NCI-H1105 treated with DMSO at 0.1 percent for 48 hours (cell line): ENCODE data around the gene SASH1.

Experiments used
- DNase-seq: peaks from one replicate; lab custom pipeline; 2025; lab: John Stamatoyannopoulos, UW

The SASH1 gene

GRCh38 chr6:148405894-148406293 is 63.3 kb downstream of the SASH1 start:
- no peak for DNase-seq

GRCh38 chr6:148406579-148407371 is 64.1 kb downstream of the SASH1 start:
- DNase-seq: no peak

GRCh38 chr6:148407372-148407771 is 64.7 kb downstream of the SASH1 start:
- no peak for DNase-seq

- DNase-seq: no peak
Measured at GRCh38 chr6:148413321-148414091, 70.9 kb downstream of the SASH1 start.

DNA sequence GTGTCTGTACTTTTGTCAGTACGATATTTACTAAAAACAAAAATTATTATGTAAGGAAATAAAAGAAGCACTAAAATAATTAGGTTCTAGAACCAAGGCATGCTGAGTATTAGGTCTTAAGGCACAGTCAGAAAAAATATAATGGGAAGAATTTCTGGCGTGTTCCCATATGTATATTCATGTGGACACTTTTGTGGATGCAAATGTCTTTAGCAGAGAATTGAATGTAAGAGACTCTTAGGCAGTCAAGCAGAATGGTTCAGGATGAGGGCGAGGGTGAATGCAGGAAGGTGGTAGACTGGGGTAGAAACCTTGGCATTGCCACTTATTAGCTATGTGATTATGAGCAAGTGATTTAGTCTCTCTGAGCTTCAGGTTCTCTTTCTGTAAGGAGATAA is 71.5 kb downstream of the SASH1 start:
- no peak for DNase-seq

DNA sequence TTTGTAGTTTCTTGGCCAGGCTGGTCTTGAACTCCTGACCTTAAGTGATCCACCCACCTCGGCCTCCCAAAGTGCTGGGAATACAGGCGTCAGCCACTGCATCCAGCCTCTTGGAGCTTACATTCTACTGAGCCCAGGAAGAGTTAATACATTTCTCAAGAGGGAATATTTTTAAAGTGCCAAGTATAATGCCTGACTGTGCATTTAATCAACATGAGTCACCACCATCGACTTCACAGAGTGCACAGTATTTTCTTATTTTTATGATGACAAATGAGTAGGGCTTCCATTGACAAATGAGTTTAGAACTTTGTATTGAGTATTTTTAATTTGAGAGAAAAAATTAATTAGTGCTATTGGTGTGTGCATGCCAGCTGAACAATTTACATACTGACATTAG is 72.2 kb downstream of the SASH1 start:
- no peak for DNase-seq

- DNase-seq: no peak
Measured at GRCh38 chr6:148415511-148416260, 73.0 kb downstream of the SASH1 start.

- no peak for DNase-seq
Measured at GRCh38 chr6:148416330-148416965, 73.8 kb downstream of the SASH1 start.

GRCh38 chr6:148417045-148417444 is 74.4 kb downstream of the SASH1 start:
- DNase-seq: no peak

- DNase-seq: no peak
Measured at GRCh38 chr6:148419430-148419829, 76.8 kb downstream of the SASH1 start.

- DNase-seq: peak; percentile 17
Measured at GRCh38 chr6:148422085-148422484, 79.4 kb downstream of the SASH1 start.

DNA sequence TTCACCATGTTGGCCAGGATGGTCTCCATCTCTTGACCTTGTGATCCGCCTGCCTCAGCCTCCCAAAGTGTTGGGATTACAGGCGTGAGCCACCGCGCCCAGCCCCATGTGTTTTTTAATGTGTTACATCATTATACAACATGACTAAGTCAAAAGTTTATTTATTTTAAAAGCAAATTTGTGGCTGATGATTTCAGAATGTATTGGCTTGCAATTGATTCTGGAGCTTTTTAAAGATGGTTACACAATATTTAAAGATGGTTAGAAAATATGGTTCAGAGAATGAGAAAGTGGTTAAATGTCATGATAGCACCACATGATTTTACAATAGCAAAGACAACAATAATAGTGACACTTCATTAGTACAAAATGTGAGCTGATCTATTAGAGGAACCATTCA is 80.5 kb downstream of the SASH1 start:
- DNase-seq: no peak

DNA sequence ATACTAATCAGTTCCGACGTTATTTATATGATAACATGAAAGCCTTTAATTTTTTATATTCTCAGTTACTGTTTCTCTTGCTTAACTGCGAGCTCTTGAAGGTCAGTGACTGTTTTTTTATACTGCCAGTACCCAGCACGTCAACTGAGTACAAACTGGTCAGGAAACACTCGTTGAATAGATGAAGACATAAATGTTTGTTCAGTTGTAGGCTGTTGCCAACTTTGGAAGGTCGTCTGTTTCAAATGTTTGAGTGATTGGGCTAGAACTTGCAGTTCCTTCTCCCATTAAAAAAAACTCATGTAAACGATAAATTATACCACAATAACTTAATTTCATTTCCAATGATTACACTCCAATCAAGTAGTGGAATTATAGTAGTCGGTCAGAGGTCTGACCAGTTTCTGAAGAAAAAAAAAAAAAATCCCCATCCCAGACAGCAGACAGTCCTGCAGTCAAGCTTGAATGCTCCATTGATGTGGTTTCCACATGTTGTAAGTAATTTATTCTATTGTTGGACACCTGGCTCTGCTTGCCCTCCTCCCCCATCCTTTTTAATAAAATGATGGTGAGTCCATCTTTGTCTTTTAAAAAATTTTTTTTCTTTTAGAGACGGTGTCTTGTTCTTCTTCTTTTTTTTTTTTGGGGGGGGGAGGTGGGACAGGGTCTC is 81.1 kb downstream of the SASH1 start:
- DNase-seq: no peak

DNA sequence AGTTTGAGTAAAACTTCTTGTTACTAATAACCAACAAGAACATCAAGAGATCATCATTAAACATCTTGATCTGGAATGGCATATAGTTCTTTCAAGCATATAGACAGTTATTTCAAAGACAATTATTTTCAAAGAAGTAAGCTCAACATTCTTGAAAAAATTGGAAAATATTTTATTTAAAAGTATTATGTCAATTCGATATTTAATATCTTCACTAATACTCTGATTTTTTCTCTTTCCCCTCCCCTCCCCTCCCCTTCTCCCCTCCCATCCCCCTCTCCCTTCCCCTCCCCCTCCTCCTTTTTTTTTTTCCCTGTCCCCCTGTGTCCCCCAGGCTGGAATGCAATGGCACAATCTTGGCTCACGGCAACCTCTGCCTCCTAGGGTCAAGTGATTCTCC is 82.8 kb downstream of the SASH1 start:
- DNase-seq: no peak

GRCh38 chr6:148426317-148426977 is 83.8 kb downstream of the SASH1 start:
- no peak for DNase-seq

DNA sequence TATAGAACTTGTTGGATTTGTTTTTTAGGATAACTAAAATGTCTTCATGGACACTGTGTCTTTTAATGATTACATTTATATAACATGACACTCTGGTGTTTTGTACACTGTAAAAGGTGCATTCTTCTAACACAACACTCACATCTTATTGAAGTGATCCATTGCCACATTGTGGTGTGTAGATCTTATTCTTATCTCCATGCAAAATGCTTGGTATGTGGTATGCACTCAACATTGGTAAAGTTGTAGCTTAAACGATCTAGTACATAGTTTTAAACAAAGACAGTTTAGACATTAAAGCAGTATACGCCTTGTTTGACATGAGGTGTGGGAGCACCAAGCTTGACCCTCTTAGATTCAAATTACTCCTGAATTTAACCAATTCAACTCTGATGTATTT is 84.7 kb downstream of the SASH1 start:
- no peak for DNase-seq

DNA sequence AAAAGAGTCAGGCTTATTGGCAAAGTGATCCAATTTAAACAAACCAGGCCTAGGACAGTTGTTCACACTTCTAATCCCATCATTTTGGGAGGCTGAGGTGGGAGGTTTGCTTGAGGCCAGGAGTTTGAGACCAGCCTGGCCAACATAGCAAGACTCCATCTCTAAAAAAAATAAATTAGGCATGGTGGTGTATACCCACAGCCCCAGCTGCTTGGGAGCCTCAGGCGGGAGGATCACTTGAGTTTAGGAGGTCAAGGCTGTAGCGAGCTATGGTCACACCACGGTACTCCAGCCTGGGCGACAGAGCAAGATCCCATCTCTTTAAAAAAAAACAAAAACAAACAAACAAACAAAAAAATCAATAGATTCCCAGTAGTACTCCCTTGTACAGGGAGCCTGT is 86.8 kb downstream of the SASH1 start:
- DNase-seq: no peak

DNA sequence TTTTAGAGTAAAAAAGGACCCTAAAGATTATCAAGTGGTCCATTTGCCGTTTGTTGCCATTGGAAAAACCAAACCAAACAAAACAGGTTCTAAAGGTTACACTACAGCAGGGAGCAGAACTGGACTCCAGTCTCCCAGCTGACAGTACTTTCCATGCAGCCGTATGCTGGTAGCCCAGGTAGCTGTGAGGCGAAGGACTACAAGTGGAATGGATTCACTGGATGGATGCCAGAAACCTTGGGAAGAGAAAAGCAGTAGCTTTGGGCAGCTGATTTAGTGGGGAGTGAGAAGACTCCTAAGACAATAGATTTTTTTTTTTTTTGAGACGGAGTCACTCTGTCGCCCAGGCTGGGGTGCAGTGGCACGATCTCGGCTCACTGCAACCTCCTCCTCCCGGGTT is 88.3 kb downstream of the SASH1 start:
- peak; percentile 76 for DNase-seq

- DNase-seq: no peak
Measured at GRCh38 chr6:148431413-148431812, 88.8 kb downstream of the SASH1 start.

GRCh38 chr6:148431840-148432239 is 89.2 kb downstream of the SASH1 start:
- DNase-seq: no peak
